IMR-90 (cell line): ENCODE results near the gene SBF2.

ENCODE experiments used
- BHLHE40 ChIP-seq: fragments of 150-350 bp; IDR thresholded peaks from 2 replicates; pipeline ENCODE4 v1.6.1; 2016; ENCODE audit warnings: mild to moderate bottlenecking, low read depth, low read length
- MAFK ChIP-seq: IDR thresholded peaks from 2 replicates; pipeline ENCODE4 v1.6.1; 2012; ENCODE audit warnings: low read depth, low read length, improper control_type of control experiment
- MXI1 ChIP-seq: IDR thresholded peaks from 2 replicates; pipeline ENCODE4 v1.6.1; 2012; ENCODE audit warnings: low read depth, mild to moderate bottlenecking, low read length, moderate library complexity, borderline replicate concordance
- NFE2L2 ChIP-seq: fragments of 150-350 bp; IDR thresholded peaks from 2 replicates; pipeline ENCODE4 v1.6.1; 2016; ENCODE audit warnings: low read depth, mild to moderate bottlenecking, low read length
- POLR2A ChIP-seq: IDR thresholded peaks from 2 replicates; pipeline ENCODE4 v1.6.1; 2012; ENCODE audit warnings: mild to moderate bottlenecking, low read depth, low read length
- RAD21 ChIP-seq: IDR thresholded peaks from 2 replicates; pipeline ENCODE4 v1.6.1; 2012; ENCODE audit warnings: low read length, improper control_type of control experiment
- RFX5 ChIP-seq: IDR thresholded peaks from 2 replicates; pipeline ENCODE4 v1.8.0; 2012; ENCODE audit warnings: low read depth, mild to moderate bottlenecking, low read length, moderate library complexity
- TF ChIP-seq, protein P1 (sequence below): conservative IDR thresholded peaks from 2 replicates; pipeline ENCODE4 v1.5.1; 2012; ENCODE audit warnings: mild to moderate bottlenecking, low read depth, low read length, improper control_type of control experiment
- TF ChIP-seq, protein P2 (sequence below): fragments of 150-350 bp; IDR thresholded peaks from 2 replicates; pipeline ENCODE4 v1.6.1; 2016; ENCODE audit warnings: low read depth, mild to moderate bottlenecking, low read length, moderate library complexity, borderline replicate concordance

DNA sequence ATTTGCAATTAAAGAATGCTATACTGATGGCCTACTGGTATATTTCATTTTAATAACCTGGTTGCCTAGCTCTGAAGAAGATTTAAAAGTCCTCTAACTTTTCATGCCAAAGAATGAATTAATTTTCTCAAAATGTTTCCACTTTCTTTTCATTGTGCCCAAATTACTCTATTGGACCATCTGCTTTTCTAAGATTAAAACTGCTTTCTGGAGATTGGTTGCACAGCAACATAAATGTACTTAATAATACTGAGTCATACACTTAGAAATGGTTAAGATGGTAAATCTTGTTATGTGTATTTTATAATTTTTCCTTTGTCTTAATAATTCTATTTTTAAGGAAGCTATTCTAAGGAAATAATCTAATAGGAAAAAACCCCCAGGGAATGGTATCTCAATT is 479.9 kb downstream of the SBF2 start:
- TF ChIP-seq RFX5, result no peak
- no peak for TF ChIP-seq MXI1
- TF ChIP-seq BHLHE40, result no peak
- TF ChIP-seq, protein P1, sequence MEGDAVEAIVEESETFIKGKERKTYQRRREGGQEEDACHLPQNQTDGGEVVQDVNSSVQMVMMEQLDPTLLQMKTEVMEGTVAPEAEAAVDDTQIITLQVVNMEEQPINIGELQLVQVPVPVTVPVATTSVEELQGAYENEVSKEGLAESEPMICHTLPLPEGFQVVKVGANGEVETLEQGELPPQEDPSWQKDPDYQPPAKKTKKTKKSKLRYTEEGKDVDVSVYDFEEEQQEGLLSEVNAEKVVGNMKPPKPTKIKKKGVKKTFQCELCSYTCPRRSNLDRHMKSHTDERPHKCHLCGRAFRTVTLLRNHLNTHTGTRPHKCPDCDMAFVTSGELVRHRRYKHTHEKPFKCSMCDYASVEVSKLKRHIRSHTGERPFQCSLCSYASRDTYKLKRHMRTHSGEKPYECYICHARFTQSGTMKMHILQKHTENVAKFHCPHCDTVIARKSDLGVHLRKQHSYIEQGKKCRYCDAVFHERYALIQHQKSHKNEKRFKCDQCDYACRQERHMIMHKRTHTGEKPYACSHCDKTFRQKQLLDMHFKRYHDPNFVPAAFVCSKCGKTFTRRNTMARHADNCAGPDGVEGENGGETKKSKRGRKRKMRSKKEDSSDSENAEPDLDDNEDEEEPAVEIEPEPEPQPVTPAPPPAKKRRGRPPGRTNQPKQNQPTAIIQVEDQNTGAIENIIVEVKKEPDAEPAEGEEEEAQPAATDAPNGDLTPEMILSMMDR, result no peak
- no peak for TF ChIP-seq NFE2L2
- no peak for TF ChIP-seq POLR2A
- TF ChIP-seq, protein P2, sequence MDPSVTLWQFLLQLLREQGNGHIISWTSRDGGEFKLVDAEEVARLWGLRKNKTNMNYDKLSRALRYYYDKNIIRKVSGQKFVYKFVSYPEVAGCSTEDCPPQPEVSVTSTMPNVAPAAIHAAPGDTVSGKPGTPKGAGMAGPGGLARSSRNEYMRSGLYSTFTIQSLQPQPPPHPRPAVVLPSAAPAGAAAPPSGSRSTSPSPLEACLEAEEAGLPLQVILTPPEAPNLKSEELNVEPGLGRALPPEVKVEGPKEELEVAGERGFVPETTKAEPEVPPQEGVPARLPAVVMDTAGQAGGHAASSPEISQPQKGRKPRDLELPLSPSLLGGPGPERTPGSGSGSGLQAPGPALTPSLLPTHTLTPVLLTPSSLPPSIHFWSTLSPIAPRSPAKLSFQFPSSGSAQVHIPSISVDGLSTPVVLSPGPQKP, result no peak
- no peak for TF ChIP-seq RAD21
- no peak for TF ChIP-seq MAFK
